Ascending aorta (tissue), 2 donors: ENCODE measurements around the gene NTSR2. TPM values are rescaled to one million over a fixed set of nuclear protein-coding genes. Genes with fewer than 3 reads are reported as not detected.
A peak's percentile ranks its signal among the peaks of the same experiment; 100 is the strongest.

Experiments used
- DNase-seq, 2 donors: peaks; one replicate each; pipeline ENCODE4 v3.0.0-alpha.2; 2019; ENCODE audit warnings: low spot score in 2 of 2
- H3K27ac ChIP-seq, 2 donors: fragments of 200-600 bp; sonication (generic); one replicate each; pipeline ENCODE4 v1.5.1; 2016 to 2017; ENCODE audit warnings: mild to moderate bottlenecking in 1 of 2
- H3K27me3 ChIP-seq: fragments of 200-600 bp; sonication (generic); one replicate; pipeline ENCODE4 v1.5.1; 2017
- H3K36me3 ChIP-seq, 2 donors: fragments of 200-600 bp; sonication (generic); one replicate each; pipeline ENCODE4 v1.5.1; 2016
- H3K4me1 ChIP-seq, 2 donors: fragments of 200-600 bp; sonication (generic); one replicate each; pipeline ENCODE4 v1.5.1; 2016 to 2017; ENCODE audit warnings: mild to moderate bottlenecking in 1 of 2
- H3K4me3 ChIP-seq, 2 donors: fragments of 200-600 bp; sonication (generic); one replicate each; pipeline ENCODE4 v1.5.1; 2016 to 2017; ENCODE audit warnings: mild to moderate bottlenecking in 1 of 2
- H3K9me3 ChIP-seq, 2 donors: fragments of 200-600 bp; sonication (generic); one replicate each; pipeline ENCODE4 v1.5.1; 2016
- intact Hi-C: fragments of 100-400 bp; cut with DNase I; formaldehyde crosslinking; loops from one replicate; pipeline ENCODE4 v1.15.1; 2023
- total RNA-seq: library from RNA; depleted of rRNA; stranded (reverse); fragments of >200 nt; gene quantifications from one replicate; pipeline ENCODE4 v1.1.0, GENCODE V29; 2016
- TF ChIP-seq, protein P1 (sequence below), 3 experiments: fragments of 200-600 bp in 2 of 3; fragments of 450-650 bp in 1 of 3; sonication (generic) in 2 of 3; IDR thresholded peaks; one replicate each; pipeline ENCODE4 v1.5.1; 2016 to 2019; ENCODE audit warnings: antibody characterized with exemption in 3 of 3, mild to moderate bottlenecking in 1 of 3, moderate library complexity in 1 of 3

NTSR2 gene
- total RNA-seq, 1 donor from 2014 or later: not detected

DNA sequence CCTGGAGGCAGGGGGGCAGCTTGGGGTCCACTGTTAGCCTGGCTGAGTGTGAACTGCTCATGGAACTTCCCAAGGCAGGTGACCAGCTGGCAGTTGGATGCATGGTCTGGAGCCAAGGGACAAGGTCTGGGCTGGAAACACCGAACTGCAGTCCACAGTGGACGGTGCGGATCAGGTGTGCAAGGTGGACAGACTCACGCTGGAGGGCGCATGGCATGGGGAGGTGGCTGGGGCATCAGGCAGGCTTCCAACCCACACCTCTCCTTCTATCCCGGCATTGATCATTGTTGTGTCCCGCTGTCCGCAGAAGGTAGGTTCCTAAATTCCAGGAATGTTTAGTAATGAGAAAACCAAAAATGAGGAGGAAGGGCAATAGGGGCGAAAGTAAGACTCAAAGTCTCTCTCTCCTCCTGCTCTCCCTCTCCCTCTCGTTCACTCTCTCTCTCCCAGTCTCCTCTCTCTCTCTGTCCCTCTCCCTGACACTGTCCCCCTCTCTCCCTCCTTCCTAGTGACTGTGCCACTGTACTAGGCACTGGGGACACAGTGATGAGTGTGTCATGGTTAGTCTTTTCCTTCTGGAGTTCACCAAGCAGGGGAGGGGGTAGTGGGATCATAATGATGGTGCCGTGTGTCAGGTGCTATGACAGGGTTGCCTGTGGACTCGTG lies 46.1 kb upstream of the NTSR2 start:
- DNase-seq: no peak
- intact Hi-C loops: no loop called here
- Histone ChIP-seq H3K27ac (no peak overlapping the region), H3K9me3 (no peaks in the 10 kb centered on the region), H3K27me3 (no peaks in the 10 kb centered on the region), H3K4me3 (no peak overlapping the region), H3K4me1 (peaks cover 2 to 12% of the 10 kb centered on the region in 2 donors), H3K36me3 (no peaks in the 10 kb centered on the region)
- TF ChIP-seq, protein P1, sequence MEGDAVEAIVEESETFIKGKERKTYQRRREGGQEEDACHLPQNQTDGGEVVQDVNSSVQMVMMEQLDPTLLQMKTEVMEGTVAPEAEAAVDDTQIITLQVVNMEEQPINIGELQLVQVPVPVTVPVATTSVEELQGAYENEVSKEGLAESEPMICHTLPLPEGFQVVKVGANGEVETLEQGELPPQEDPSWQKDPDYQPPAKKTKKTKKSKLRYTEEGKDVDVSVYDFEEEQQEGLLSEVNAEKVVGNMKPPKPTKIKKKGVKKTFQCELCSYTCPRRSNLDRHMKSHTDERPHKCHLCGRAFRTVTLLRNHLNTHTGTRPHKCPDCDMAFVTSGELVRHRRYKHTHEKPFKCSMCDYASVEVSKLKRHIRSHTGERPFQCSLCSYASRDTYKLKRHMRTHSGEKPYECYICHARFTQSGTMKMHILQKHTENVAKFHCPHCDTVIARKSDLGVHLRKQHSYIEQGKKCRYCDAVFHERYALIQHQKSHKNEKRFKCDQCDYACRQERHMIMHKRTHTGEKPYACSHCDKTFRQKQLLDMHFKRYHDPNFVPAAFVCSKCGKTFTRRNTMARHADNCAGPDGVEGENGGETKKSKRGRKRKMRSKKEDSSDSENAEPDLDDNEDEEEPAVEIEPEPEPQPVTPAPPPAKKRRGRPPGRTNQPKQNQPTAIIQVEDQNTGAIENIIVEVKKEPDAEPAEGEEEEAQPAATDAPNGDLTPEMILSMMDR (IDR thresholded peaks at IDR 0.05): no peak

- Histone ChIP-seq H3K27ac (no peak overlapping the region), H3K4me3 (no peak overlapping the region), H3K9me3 (no peaks in the 10 kb centered on the region), H3K27me3 (no peaks in the 10 kb centered on the region), H3K4me1 (peaks cover 4 to 16% of the 10 kb centered on the region in 2 donors), H3K36me3 (no peaks in the 10 kb centered on the region)
- TF ChIP-seq, protein P1 (IDR thresholded peaks at IDR 0.05): no peak
- no peak for DNase-seq
- intact Hi-C loops: no loop called here
Observed at GRCh38 chr2:11713815-11714214, 43.8 kb upstream of the NTSR2 start.

GRCh38 chr2:11712866-11713265 lies 42.9 kb upstream of the NTSR2 start:
- peaks cover 4 to 16% of the 10 kb centered on the region in 2 donors for H3K4me1 ChIP-seq

DNA sequence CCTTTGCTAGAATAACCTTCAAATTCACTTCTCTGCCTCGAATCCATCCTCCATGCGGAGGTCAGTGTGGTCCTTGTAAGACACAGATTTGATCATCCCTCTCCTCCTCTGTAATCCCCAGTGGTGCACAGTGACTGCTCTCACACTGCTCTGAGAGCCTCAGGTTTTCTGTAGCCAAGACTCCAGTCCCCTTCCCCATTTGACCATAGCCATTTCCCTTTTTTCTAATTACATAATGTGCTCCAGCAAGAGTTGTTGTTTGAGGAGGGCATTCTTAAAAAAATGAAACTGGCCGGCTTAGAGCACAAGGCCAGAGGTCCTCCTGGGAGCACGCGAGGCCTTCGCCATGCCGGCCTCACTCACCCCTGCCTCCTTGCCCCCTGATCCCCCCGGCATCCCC lies 41.8 kb upstream of the NTSR2 start:
- Histone ChIP-seq H3K9me3 (no peaks in the 10 kb centered on the region), H3K27ac (peak overlapping the region in 1 of 2 donors; percentile 73), H3K4me1 (peaks cover 4 to 14% of the 10 kb centered on the region in 2 donors), H3K36me3 (no peaks in the 10 kb centered on the region), H3K27me3 (no peaks in the 10 kb centered on the region), H3K4me3 (no peak overlapping the region)
- intact Hi-C loops: loop anchor here (2.0 kb wide), 1 partner anchor 27 kb away; no protein-coding TSS in a partner anchor
- TF ChIP-seq, protein P1 (IDR thresholded peaks at IDR 0.05): no peak
- no peak for DNase-seq

More at GRCh38 chr2:11712866-11713265, 42.9 kb upstream of the NTSR2 start:
- no peak overlapping the region for H3K4me3 ChIP-seq
- TF ChIP-seq, protein P1 (IDR thresholded peaks at IDR 0.05): no peak
- H3K27ac ChIP-seq: no peak overlapping the region
- H3K36me3 ChIP-seq: no peaks in the 10 kb centered on the region
- H3K9me3 ChIP-seq: no peaks in the 10 kb centered on the region
- H3K27me3 ChIP-seq: no peaks in the 10 kb centered on the region
- DNase-seq: no peak
- intact Hi-C loops: no loop called here

- Histone ChIP-seq H3K4me1 (peaks cover 4 to 12% of the 10 kb centered on the region in 2 donors), H3K9me3 (no peaks in the 10 kb centered on the region), H3K4me3 (no peak overlapping the region), H3K27me3 (no peaks in the 10 kb centered on the region), H3K27ac (peak overlapping the region; percentile 58 to 73), H3K36me3 (no peaks in the 10 kb centered on the region)
- TF ChIP-seq, protein P1 (IDR thresholded peaks at IDR 0.05): no peak
- no peak for DNase-seq
- intact Hi-C loops: loop anchor here (2.0 kb wide), 1 partner anchor 27 kb away; no protein-coding TSS in a partner anchor
Observed at GRCh38 chr2:11711354-11711716, 41.3 kb upstream of the NTSR2 start.
